T follicular helper cell (primary cell): Measurements from ENCODE around the gene ARHGAP26.

Experiments used
- DNase-seq: peaks from one replicate; pipeline ENCODE4 v3.0.0-alpha.2; 2020; ENCODE audit warnings: low read depth
- total RNA-seq, 2 experiments: gene quantifications; one replicate each; lab custom pipeline; 2026; lab: John Stamatoyannopoulos, UW

Gene ARHGAP26, protein sequence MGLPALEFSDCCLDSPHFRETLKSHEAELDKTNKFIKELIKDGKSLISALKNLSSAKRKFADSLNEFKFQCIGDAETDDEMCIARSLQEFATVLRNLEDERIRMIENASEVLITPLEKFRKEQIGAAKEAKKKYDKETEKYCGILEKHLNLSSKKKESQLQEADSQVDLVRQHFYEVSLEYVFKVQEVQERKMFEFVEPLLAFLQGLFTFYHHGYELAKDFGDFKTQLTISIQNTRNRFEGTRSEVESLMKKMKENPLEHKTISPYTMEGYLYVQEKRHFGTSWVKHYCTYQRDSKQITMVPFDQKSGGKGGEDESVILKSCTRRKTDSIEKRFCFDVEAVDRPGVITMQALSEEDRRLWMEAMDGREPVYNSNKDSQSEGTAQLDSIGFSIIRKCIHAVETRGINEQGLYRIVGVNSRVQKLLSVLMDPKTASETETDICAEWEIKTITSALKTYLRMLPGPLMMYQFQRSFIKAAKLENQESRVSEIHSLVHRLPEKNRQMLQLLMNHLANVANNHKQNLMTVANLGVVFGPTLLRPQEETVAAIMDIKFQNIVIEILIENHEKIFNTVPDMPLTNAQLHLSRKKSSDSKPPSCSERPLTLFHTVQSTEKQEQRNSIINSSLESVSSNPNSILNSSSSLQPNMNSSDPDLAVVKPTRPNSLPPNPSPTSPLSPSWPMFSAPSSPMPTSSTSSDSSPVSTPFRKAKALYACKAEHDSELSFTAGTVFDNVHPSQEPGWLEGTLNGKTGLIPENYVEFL
- 23.8 to 45.2 reads per million in 2 experiments for total RNA-seq

GRCh38 chr5:142769793-142770649, at the start of gene ARHGAP26:
TSS of gene ARHGAP26 (plus strand) at chr5:142770377. CDS start at chr5:142770762, 385 bp downstream.
- peak; percentile 86 for DNase-seq

- DNase-seq: no peak
These were observed 49.4 kb upstream of the ARHGAP26 start for GRCh38 chr5:142720641-142721271.

DNA sequence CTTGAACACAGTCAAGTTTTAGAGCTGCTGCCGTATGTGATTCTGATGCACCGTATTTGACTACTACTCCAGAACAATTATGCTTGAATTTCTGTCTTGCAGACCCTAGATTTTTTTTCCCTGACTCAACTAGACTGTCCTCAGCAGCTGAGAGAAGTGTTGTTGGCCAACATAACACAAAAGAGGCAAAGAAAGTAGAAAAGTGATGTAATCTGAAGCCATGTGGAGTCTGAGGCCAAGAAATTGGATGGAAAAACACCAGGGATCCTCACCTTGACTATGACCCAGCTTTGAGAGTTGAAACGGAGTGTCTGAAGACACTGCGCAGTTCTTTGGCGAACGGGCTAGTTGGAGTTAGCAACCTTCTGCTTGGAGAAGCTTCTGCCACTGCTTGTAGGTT, 48.0 kb upstream of the ARHGAP26 start:
- no peak for DNase-seq

GRCh38 chr5:142722896-142723295, 47.3 kb upstream of the ARHGAP26 start:
- DNase-seq: no peak

DNA sequence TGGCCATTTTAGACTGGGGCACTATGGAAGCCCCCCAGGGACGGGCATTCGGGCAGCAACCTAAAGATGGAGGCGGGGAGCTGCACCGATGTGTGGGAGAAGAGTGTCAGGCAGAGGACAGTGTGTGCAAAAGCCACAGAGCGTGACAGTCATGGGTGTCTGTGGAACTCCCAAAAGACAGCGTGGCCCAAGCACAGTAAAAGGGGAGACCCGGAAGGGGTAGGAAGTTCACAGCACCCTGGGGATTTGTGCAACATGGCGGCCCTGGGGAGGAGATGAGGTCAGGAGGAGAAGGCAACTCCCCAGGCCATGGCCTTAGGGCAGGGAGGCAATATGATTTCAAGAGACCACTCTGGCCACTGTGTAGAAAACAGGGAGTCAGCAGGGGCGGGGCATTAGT, 45.4 kb upstream of the ARHGAP26 start:
- no peak for DNase-seq

- no peak for DNase-seq
These were observed 44.7 kb upstream of the ARHGAP26 start for GRCh38 chr5:142725231-142726187.

DNA sequence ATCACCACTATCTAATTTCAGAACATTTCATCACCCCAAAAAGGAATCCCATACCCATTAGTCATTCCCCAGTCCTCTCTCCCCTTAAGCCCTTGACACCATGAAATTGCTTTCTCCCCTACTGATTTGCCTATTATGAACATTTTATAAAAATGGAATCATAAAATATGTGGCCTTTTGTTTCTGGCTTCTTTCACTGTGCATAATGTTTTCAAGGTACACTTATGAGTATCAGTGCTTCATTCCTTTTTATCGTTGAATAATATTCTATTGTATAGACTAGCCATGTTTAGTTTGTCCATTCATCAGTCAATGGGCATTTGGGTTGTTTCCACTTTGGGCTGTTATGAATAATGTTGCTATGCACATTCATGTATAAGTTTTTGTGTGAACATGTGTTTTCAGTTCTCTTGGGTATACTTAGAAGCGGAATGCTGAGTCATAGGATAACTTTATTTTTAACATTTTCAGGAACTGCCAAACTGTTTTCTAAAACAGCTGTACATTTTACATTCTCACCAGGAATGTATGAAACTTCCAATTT, 43.9 kb upstream of the ARHGAP26 start:
- no peak for DNase-seq

- DNase-seq: no peak
These were observed 42.5 kb upstream of the ARHGAP26 start for GRCh38 chr5:142727735-142728047.

- DNase-seq: no peak
These were observed 34.6 kb upstream of the ARHGAP26 start for GRCh38 chr5:142735323-142736246.

- no peak for DNase-seq
These were observed 33.9 kb upstream of the ARHGAP26 start for GRCh38 chr5:142736247-142736632.

DNA sequence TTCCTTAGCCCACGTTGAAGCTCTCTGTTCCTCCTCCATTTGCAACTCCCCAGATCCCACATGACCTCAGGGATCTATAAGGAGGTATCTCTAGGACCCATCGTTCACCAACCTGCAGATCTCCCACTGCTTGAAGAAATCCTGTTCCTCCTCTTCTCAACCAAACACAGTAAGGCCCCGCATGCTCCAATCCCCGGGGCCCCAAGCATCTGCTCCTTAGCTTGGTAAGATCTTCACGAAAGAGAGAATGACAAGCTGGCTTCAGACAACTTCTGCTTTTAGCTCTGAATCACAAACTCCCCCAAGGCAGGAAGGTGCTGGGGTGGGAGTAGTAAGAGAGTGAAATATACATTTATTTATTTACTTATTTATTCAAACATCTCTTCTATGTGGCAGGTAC, 33.0 kb upstream of the ARHGAP26 start:
- DNase-seq: no peak

DNA sequence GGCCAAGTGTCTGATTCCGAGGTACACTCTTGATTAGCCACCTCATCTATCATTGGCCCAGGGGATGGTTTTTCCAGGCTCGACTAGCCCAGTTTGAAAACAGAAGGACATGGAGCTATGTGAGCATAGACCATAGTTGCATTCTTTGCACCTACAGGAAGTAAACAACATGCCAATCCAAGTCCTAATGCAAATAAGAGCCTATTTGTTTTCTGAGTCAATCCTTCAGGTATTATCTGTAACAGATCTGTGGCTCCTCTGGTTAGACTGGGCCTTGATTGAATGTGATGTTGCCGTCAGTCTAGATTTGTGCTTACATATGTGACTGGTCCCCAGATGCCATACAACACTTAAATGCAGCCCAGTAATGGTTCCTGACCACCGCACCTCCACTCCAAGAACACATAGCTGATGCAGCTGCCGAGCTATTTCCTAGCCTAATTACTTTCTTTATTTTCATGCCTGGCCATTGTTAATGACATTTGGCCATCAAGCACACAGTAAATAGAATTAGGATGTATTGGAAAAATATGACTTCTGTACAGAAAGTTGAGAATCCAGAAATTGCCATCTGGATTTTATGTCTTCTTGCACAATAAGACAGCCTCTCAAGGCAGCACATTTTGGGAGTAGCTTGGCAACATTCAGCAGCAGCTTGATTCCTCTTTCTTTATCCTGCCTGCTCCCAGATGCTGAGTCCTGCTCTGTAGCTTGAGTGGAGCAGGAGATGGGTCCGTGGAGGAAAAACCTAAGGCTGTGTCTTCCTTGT, 29.5 kb upstream of the ARHGAP26 start:
- DNase-seq: no peak

DNA sequence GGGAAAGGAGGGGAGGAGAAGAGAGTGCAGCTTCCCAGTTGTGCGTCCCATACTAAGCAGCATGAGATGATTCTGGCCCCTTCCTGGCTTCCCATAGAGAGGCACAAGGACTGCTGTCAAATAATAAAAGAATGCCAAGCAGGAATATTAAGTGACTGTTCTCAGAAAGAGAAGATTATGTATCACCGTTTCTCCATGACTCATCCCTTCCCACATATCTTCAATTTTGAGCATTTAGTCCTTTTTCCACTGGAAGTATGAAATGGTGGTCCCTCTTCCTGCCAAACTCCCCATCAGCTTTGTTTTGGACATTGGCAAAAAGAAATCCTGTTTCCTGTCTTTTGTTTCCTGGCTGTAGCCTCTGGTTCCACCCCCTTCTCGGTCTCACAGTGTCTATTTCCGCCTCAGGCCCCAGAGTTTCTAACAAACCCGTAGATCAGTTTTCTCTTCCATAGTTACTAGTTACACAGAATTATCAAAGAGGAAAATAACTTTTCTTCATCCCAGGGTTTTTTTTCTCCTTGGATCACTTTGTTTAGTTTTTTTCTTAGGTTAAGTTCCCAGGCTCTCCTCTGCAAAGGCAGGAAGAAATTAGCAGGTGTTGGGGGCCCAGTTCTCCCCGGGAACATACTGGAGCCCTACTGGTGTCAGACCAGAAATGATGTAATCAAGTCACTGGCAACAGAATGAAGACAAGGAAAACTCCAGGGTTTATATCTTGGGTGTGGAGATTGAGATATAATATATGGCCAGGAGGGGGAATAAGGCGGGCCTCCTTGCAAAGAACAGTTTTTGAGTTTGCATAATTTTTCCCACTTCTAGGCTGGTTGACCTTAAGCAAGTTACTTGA, 26.4 kb upstream of the ARHGAP26 start:
- no peak for DNase-seq

DNA sequence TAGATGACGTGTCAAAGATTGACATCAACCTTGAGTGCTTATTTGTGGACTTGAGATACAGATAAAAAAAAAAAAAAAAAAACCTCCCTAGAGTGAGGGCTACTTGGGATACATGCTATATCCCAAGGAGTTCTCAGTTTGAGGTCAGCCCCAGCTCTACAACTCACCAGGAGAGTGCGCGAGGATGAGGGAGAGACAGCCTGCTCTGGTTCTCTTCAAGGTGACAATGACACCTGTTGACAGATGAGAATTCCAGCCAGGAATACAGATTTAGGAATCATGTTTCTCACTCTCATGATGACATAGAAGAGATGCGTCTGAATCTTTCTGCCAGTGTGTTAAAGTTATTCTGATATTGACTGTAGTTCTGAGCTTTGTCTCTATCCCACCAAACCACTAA, 24.9 kb upstream of the ARHGAP26 start:
- no peak for DNase-seq

DNA sequence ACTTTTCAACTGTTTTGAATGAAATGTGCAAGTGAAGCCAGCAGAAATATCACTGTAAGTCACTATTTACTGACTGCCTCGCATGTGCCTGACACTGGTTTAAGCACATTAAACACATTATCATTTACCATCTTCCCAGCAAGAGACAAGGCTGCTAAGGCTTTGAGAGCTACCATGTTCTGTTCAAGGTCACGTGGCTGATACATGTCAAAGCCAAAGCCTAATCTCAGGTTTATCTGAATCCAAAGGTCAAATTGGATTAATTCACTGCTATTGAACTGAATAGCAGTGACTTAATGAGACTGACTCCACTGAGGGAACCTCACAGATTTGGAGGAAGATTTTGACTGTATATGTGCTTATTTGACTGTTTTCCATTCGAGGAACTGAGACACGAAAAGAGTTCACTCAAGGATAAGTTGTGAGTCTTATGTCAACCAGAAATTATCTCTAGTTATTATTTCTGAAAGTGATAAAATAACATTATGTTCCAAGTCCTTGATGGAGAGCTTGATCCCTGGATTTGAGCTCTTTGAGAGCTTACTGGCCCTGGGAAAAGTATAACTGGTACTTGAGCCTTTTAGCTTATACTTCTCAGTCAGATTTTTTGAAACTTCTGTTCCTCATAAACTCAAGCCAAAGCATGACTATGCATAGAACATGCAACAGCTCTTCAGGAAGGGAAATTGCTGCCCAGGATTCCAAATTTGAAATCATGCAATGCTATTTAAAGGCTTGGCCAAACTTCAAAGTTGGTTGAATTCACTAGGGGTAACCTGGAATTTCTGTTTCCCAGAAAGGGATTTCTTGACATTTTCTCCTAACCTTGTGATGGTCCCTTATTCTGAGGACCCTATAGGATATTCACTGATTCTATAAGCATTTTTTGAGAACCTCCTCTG, 23.4 kb upstream of the ARHGAP26 start:
- DNase-seq: no peak

DNA sequence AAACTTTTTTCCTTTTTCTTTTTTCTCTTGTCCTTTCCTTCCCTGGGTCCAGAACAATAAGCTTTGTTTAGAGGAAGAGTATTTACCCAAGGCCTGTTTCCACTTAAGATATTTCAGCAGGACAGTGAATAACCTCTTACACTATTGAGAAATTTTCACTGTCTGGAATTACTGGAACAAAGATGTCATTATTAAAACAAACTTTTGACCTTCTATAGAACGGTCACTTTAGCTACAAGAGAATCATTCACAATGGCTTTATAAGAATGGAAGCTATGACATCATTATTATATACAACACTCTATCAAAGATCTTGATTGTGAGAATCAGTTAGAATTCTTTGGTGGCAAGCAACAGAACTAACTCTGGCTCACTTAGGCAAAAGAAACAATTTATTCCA, 22.0 kb upstream of the ARHGAP26 start:
- no peak for DNase-seq
